IMR-90 (cell line): ENCODE measurements around the gene TFPI. TPM values are rescaled to one million over a fixed set of nuclear protein-coding genes. Genes with fewer than 3 reads are reported as not detected.

Experiments used
- ATAC-seq: fragments of 200-7000 bp; cut with Tn5 transposase; 2 replicates; pipeline ENCODE4 v1.9.1; 2020; ENCODE audit warnings: low read depth, mild to moderate bottlenecking, moderate library complexity
- BruUV-seq: library from RNA; stranded (reverse); fragments of 400-500 nt; replicated peaks from 2 replicates; lab custom pipeline; 2021; lab: Mats Ljungman, UMichigan
- CTCF ChIA-PET: fragments of 300-600 bp; formaldehyde crosslinking; extraction: SDS; loops from one replicate; lab custom pipeline; 2021; ENCODE audit warnings: antibody characterized with exemption; lab: Yijun Ruan, JAX
- POLR2A ChIA-PET: fragments of 300-600 bp; sonication (Branson Sonifier 250); formaldehyde crosslinking; loops from one replicate; lab custom pipeline; 2022; ENCODE audit warnings: antibody characterized with exemption; ENCODE audit not compliant: unreplicated experiment; lab: Charles Lee
- DNase-seq: peaks from one replicate; pipeline ENCODE4 v3.0.0; 2013
- H2AFZ ChIP-seq: replicated peaks from 2 replicates; pipeline ENCODE3; 2013; ENCODE audit warnings: low read length, mild to moderate bottlenecking; ENCODE audit not compliant: poor library complexity
- H2AK5ac ChIP-seq: 2 replicates; pipeline ENCODE4 v1.6.1; 2013; ENCODE audit warnings: low read depth, low read length, inconsistent platforms
- H2AK9ac ChIP-seq: replicated peaks from 2 replicates; pipeline ENCODE3; 2013; ENCODE audit warnings: mild to moderate bottlenecking, low read depth, low read length, moderate library complexity; ENCODE audit not compliant: poor library complexity
- H2BK120ac ChIP-seq: 2 replicates; pipeline ENCODE4 v1.6.1; 2013; ENCODE audit warnings: low read depth, low read length, inconsistent platforms
- H2BK15ac ChIP-seq: 3 replicates; pipeline ENCODE4 v1.6.1; 2013; ENCODE audit warnings: low read depth, low read length, inconsistent platforms
- H2BK20ac ChIP-seq: 2 replicates; pipeline ENCODE4 v1.6.1; 2013; ENCODE audit warnings: low read depth, mild to moderate bottlenecking, inconsistent platforms, low read length, moderate library complexity
- H2BK5ac ChIP-seq: 2 replicates; pipeline ENCODE4 v1.6.1; 2013; ENCODE audit warnings: mild to moderate bottlenecking, low read depth, low read length, inconsistent platforms; ENCODE audit not compliant: poor library complexity, severe bottlenecking
- H3K14ac ChIP-seq: replicated peaks from 2 replicates; pipeline ENCODE4 v1.6.1; 2013; ENCODE audit warnings: low read depth, low read length, inconsistent platforms
- H3K18ac ChIP-seq: 2 replicates; pipeline ENCODE4 v1.6.1; 2013; ENCODE audit warnings: low read depth, low read length, control low read depth
- H3K23ac ChIP-seq: 2 replicates; pipeline ENCODE4 v1.6.1; 2013; ENCODE audit warnings: low read depth, low read length, inconsistent platforms
- H3K27ac ChIP-seq: 2 replicates; pipeline ENCODE4 v1.5.1; 2013; ENCODE audit warnings: mild to moderate bottlenecking, control low read depth, low read length; ENCODE audit not compliant: insufficient read depth
- H3K27me3 ChIP-seq: 2 replicates; pipeline ENCODE4 v1.6.1; 2013; ENCODE audit warnings: low read length; ENCODE audit not compliant: control insufficient read depth, insufficient read depth
- H3K36me3 ChIP-seq: 2 replicates; pipeline ENCODE4 v1.6.1; 2013; ENCODE audit warnings: low read length, mixed read lengths; ENCODE audit not compliant: control insufficient read depth, insufficient read depth
- H3K4ac ChIP-seq: 2 replicates; pipeline ENCODE4 v1.6.1; 2013; ENCODE audit warnings: low read depth, low read length, inconsistent platforms
- H3K4me1 ChIP-seq: 2 replicates; pipeline ENCODE4 v1.6.1; 2013; ENCODE audit warnings: low read length, mixed read lengths; ENCODE audit not compliant: control insufficient read depth, insufficient read depth
- H3K4me2 ChIP-seq: 2 replicates; pipeline ENCODE4 v1.6.1; 2013; ENCODE audit warnings: low read depth, mild to moderate bottlenecking, control low read depth, low read length, moderate library complexity
- H3K4me3 ChIP-seq: 2 replicates; pipeline ENCODE4 v1.5.1; 2013; ENCODE audit warnings: low read depth, mild to moderate bottlenecking, control low read depth, low read length, moderate library complexity; ENCODE audit not compliant: insufficient read depth
- H3K56ac ChIP-seq: 2 replicates; pipeline ENCODE4 v1.6.1; 2013; ENCODE audit warnings: low read length, inconsistent platforms; ENCODE audit not compliant: insufficient read depth; ENCODE audit errors: extremely low read depth
- H3K79me1 ChIP-seq, 2 experiments: 2 replicates each; pipeline ENCODE4 v1.6.1; 2013; ENCODE audit warnings: low read length in 2 of 2, inconsistent platforms in 1 of 2, low read depth in 1 of 2
- H3K9ac ChIP-seq: 2 replicates; pipeline ENCODE4 v1.6.1; 2013; ENCODE audit warnings: low read depth, low read length, control low read depth
- H3K9me1 ChIP-seq: 2 replicates; pipeline ENCODE4 v1.6.1; 2013; ENCODE audit warnings: low read length, inconsistent platforms; ENCODE audit not compliant: insufficient read depth
- H3K9me3 ChIP-seq: 2 replicates; pipeline ENCODE4 v1.6.1; 2013; ENCODE audit warnings: low read length; ENCODE audit not compliant: control insufficient read depth, insufficient read depth
- H4K20me1 ChIP-seq: 2 replicates; pipeline ENCODE4 v1.6.1; 2013; ENCODE audit warnings: low read length, inconsistent platforms; ENCODE audit not compliant: insufficient read depth
- H4K5ac ChIP-seq: 2 replicates; pipeline ENCODE4 v1.6.1; 2013; ENCODE audit warnings: mild to moderate bottlenecking, low read depth, low read length, control low read depth
- H4K8ac ChIP-seq, 2 experiments: 2 replicates each; pipeline ENCODE4 v1.6.1; 2013; ENCODE audit warnings: low read depth in 2 of 2, low read length in 2 of 2, control low read depth in 1 of 2, inconsistent platforms in 1 of 2
- H4K91ac ChIP-seq: 2 replicates; pipeline ENCODE4 v1.6.1; 2013; ENCODE audit warnings: low read depth, low read length, inconsistent platforms; ENCODE audit not compliant: insufficient read depth
- CEBPB ChIP-seq: IDR thresholded peaks from 2 replicates; pipeline ENCODE4 v1.6.1; 2012; ENCODE audit warnings: low read depth, low read length, improper control_type of control experiment
- CHD1 ChIP-seq: IDR thresholded peaks from 2 replicates; pipeline ENCODE4 v1.6.1; 2012; ENCODE audit warnings: low read depth, low read length, improper control_type of control experiment
- ELK1 ChIP-seq: fragments of 150-350 bp; IDR thresholded peaks from 2 replicates; pipeline ENCODE4 v1.6.1; 2016; ENCODE audit warnings: low read depth, mild to moderate bottlenecking, low read length, moderate library complexity, borderline replicate concordance
- FOS ChIP-seq: fragments of 150-350 bp; IDR thresholded peaks from 2 replicates; pipeline ENCODE4 v1.6.1; 2016; ENCODE audit warnings: low read depth, low read length
- NFE2L2 ChIP-seq: fragments of 150-350 bp; IDR thresholded peaks from 2 replicates; pipeline ENCODE4 v1.6.1; 2016; ENCODE audit warnings: low read depth, mild to moderate bottlenecking, low read length
- RFX5 ChIP-seq: IDR thresholded peaks from 2 replicates; pipeline ENCODE4 v1.8.0; 2012; ENCODE audit warnings: low read depth, mild to moderate bottlenecking, low read length, moderate library complexity
- USF2 ChIP-seq: fragments of 150-350 bp; IDR thresholded peaks from 2 replicates; pipeline ENCODE4 v1.6.1; 2017; ENCODE audit warnings: mild to moderate bottlenecking, antibody characterized with exemption, low read length, low read depth
- WGBS, 2 experiments: methylation state at CpG; one replicate each; pipeline versions ENCODE4 v1.1.5 to v1.1.7; 2013; ENCODE audit warnings: missing lambda C conversion rate in 2 of 2; ENCODE audit not compliant: insufficient read length in 1 of 2; ENCODE audit errors: extremely low coverage in 2 of 2; 5-methylcytosine and 5-hydroxymethylcytosine counted together
- dilution Hi-C: fragments of 300-500 bp; cut with HindIII; formaldehyde crosslinking; loops from one replicate; pipeline ENCODE4 v1.14.3; 2018; ENCODE audit warnings: low sequenced_read_pairs; ENCODE audit not compliant: unreplicated experiment
- in situ Hi-C: fragments of 300-500 bp; cut with MboI; formaldehyde crosslinking; loops from 3 replicates; pipeline ENCODE4 v1.14.3; 2019; ENCODE audit warnings: low sequenced_read_pairs, inconsistent platforms, mixed read lengths
- intact Hi-C: fragments of 100-400 bp; cut with micrococcal nuclease; formaldehyde crosslinking; loops from 2 replicates; pipeline ENCODE4 v1.10.0; 2022
- polyA plus RNA-seq, 3 experiments: library from polyadenylated mRNA; depleted of rRNA; stranded (reverse); fragments of >200 nt; gene quantifications; 2 replicates each; pipeline ENCODE4 v1.2.3, GENCODE V29; 2012; ENCODE audit warnings: low replicate concordance in 1 of 3
- total RNA-seq: library from RNA; depleted of rRNA; stranded (reverse); fragments of >200 nt; gene quantifications from 2 replicates; pipeline ENCODE4 v1.2.3, GENCODE V29; 2012

TFPI gene
- total and polyA plus RNA-seq, 2 of the 4 experiments (the other 2 are of a cell fraction) = 33.9 to 83.0 TPM

GRCh38 chr2:187442778-187443177 is 111.5 kb downstream of the TFPI start:
- in situ Hi-C loops = loop anchor here (10.0 to 25.0 kb wide), 2 partner anchors 305 to 568 kb away; no protein-coding TSS in a partner anchor
- Histone ChIP-seq H3K79me1 (no peaks in the 10 kb centered on the region), H3K27ac (no peak overlapping the region), H3K56ac (no peak overlapping the region), H2BK15ac (no peak overlapping the region), H2AK5ac (no peak overlapping the region), H3K9ac (no peak overlapping the region), H3K23ac (no peak overlapping the region), H3K36me3 (no peaks in the 10 kb centered on the region), H3K9me3 (no peaks in the 10 kb centered on the region), H2AFZ (no peak overlapping the region), H3K14ac (no peak overlapping the region), H3K4me1 (no peaks in the 10 kb centered on the region), H4K20me1 (no peaks in the 10 kb centered on the region), H4K5ac (no peak overlapping the region), H2BK20ac (no peak overlapping the region), H3K9me1 (no peaks in the 10 kb centered on the region; the same call in 1 of the 2 replicates), H2AK9ac (no peak overlapping the region), H3K18ac (no peak overlapping the region), H3K27me3 (no peaks in the 10 kb centered on the region), H2BK120ac (no peak overlapping the region), H3K4ac (no peak overlapping the region), H4K91ac (no peak overlapping the region), H4K8ac (no peak overlapping the region), H3K4me3 (no peak overlapping the region), H2BK5ac (no peak overlapping the region), H3K4me2 (no peak overlapping the region)
- dilution Hi-C loops = no loop called here
- CTCF ChIA-PET = no interaction called here
- WGBS, 2 experiments = no CpG with 5 or more reads among the region's 2 CpGs
- POLR2A ChIA-PET = no interaction called here
- intact Hi-C loops = no loop called here
- no TSS peak for BruUV-seq
- TF ChIP-seq CEBPB = peak; percentile 54; the same call in 1 of the 2 replicates
- no peak for TF ChIP-seq CHD1
- TF ChIP-seq ELK1 = no peak
- no peak for TF ChIP-seq FOS
- TF ChIP-seq USF2 = no peak
- TF ChIP-seq NFE2L2 = no peak
- TF ChIP-seq RFX5 = no peak
- no peak for ATAC-seq
- no peak for DNase-seq
